Astrocyte (in vitro differentiated cells and primary cell): ENCODE data around the gene IQCM.

Source experiments
- EZH2 ChIP-seq: IDR thresholded peaks from 2 replicates; pipeline ENCODE4 v1.6.1; 2012; ENCODE audit warnings: mild to moderate bottlenecking, low read length, inconsistent platforms; ENCODE audit not compliant: insufficient read depth
- TF ChIP-seq, protein P1 (sequence below): IDR thresholded peaks from 2 replicates; pipeline ENCODE4 v1.5.1; 2011; ENCODE audit warnings: low read depth, mild to moderate bottlenecking, inconsistent platforms, low read length, moderate library complexity; ENCODE audit not compliant: insufficient read depth

DNA sequence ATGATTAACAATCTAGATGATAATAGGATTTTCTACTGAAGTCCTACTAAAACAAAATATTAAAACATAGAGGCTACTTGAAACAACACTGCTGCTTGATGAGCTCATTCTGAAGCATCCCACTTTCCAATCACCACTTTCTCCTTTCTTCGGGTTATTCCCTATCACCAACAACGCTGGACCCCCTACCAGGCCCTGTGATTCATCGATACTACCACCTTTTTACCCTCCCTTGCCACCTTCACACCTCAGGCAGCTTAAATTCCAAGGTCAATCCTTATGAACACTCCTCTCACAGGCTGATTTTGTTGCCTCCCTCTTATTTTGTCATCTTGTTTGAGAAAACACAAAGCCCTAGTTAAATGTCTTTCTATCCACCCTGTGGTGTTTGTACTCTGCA lies 102.6 kb downstream of the IQCM start:
- TF ChIP-seq, protein P1, sequence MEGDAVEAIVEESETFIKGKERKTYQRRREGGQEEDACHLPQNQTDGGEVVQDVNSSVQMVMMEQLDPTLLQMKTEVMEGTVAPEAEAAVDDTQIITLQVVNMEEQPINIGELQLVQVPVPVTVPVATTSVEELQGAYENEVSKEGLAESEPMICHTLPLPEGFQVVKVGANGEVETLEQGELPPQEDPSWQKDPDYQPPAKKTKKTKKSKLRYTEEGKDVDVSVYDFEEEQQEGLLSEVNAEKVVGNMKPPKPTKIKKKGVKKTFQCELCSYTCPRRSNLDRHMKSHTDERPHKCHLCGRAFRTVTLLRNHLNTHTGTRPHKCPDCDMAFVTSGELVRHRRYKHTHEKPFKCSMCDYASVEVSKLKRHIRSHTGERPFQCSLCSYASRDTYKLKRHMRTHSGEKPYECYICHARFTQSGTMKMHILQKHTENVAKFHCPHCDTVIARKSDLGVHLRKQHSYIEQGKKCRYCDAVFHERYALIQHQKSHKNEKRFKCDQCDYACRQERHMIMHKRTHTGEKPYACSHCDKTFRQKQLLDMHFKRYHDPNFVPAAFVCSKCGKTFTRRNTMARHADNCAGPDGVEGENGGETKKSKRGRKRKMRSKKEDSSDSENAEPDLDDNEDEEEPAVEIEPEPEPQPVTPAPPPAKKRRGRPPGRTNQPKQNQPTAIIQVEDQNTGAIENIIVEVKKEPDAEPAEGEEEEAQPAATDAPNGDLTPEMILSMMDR: no peak
- TF ChIP-seq EZH2: no peak
